Measurements from ENCODE around the gene PHF23.

DNA sequence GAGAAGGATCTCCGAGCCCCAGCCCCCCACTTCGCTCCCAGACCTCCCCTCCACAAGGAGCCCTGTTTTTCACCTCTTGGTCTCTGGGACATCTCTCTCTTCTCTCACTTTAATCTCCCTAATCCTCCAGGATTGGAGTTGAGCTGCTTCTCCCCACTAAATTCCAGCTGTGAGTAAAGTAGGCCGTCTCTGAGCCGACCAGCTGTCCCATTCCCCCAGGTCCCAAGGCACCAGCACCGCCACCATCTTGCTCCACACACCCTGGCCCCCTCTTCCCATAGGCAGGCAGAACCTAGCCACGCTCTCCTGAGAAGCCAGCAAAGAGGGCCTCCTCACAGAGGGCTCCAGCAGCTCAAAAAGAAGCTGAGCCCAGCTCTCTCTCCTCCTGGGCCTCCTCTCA lies 20.5 kb downstream of the PHF23 start:
- TF ChIP-seq POLR2AphosphoS5 (IDR thresholded peaks at IDR 0.05; ENCODE audit: low read depth, low read length) (no peak), POLR2A (IDR thresholded peaks at IDR 0.05; ENCODE audit: low read depth, low read length) (no peak), TAF1 (IDR thresholded peaks at IDR 0.05; ENCODE audit: borderline replicate concordance, low read depth, low read length) (no peak)
